NCI-H2227 (cell line): ENCODE results near the gene MT4.
A peak's percentile ranks its signal among the peaks of the same experiment; 100 is the strongest.
"Not testable (repeated sequence)": the region's sequence is repeated elsewhere in the genome, so short reads cannot be mapped to it uniquely, and the experiment has no call there.

Experiments
- DNase-seq: peaks from one replicate; lab custom pipeline; 2025; ENCODE audit not compliant: unreplicated experiment; lab: John Stamatoyannopoulos, UW

The MT4 gene

GRCh38 chr16:56558024-56558747, 6.7 kb upstream of the MT4 start:
- DNase-seq, result peak; percentile 84

- DNase-seq, result no peak
These were observed 5.8 kb upstream of the MT4 start for GRCh38 chr16:56559109-56559508.

GRCh38 chr16:56560447-56560846, 4.4 kb upstream of the MT4 start:
- DNase-seq, result no peak

- no peak for DNase-seq
These were observed 3.7 kb upstream of the MT4 start for GRCh38 chr16:56561126-56561525.

GRCh38 chr16:56569971-56570370, 5.1 kb downstream of the MT4 start:
- no peak for DNase-seq

GRCh38 chr16:56571525-56571924, 6.7 kb downstream of the MT4 start:
- DNase-seq, result no peak

GRCh38 chr16:56574625-56575024, 9.8 kb downstream of the MT4 start:
- no peak for DNase-seq

GRCh38 chr16:56576585-56577299, 11.9 kb downstream of the MT4 start:
- no peak for DNase-seq

- no peak for DNase-seq
These were observed 12.4 kb downstream of the MT4 start for GRCh38 chr16:56577300-56577625.

GRCh38 chr16:56580391-56581048, 15.6 kb downstream of the MT4 start:
- DNase-seq, result no peak

GRCh38 chr16:56582911-56583310, 18.0 kb downstream of the MT4 start:
- DNase-seq, result not testable (repeated sequence)

- no peak for DNase-seq
These were observed 18.7 kb downstream of the MT4 start for GRCh38 chr16:56583351-56584168.

GRCh38 chr16:56584276-56584675, 19.4 kb downstream of the MT4 start:
- DNase-seq, result no peak

GRCh38 chr16:56588781-56589140, 23.9 kb downstream of the MT4 start:
- DNase-seq, result no peak

- DNase-seq, result peak; percentile 80
These were observed 24.5 kb downstream of the MT4 start, which contains the start of gene MT3 for GRCh38 chr16:56589141-56590039. Gene MT3 (plus strand): TSS chr16:56589528. CDS start chr16:56589591, 63 bp downstream.

- DNase-seq, result no peak
These were observed 26.6 kb downstream of the MT4 start for GRCh38 chr16:56591377-56592060.

GRCh38 chr16:56593573-56594291, 28.9 kb downstream of the MT4 start:
- no peak for DNase-seq

- no peak for DNase-seq
These were observed 29.4 kb downstream of the MT4 start for GRCh38 chr16:56594292-56594619.

GRCh38 chr16:56600398-56600999, 35.6 kb downstream of the MT4 start:
- peak; percentile 58 for DNase-seq
